Fibroblast of skin of abdomen (primary cell): ENCODE measurements around the gene STRC.
A peak's percentile ranks its signal among the peaks of the same experiment; 100 is the strongest.
"Not testable (repeated sequence)": the region's sequence is repeated elsewhere in the genome, so short reads cannot be mapped to it uniquely, and the experiment has no call there.

Source experiments
- DNase-seq: peaks from one replicate; pipeline ENCODE4 v3.0.0-alpha.2; 2013

Gene STRC

GRCh38 chr15:43563793-43564192 lies 54.8 kb downstream of the STRC start:
- DNase-seq = not testable (repeated sequence)

GRCh38 chr15:43562753-43563152 lies 55.8 kb downstream of the STRC start:
- not testable (repeated sequence) for DNase-seq

- peak; percentile 75 for DNase-seq
Observed at GRCh38 chr15:43552986-43553385, 65.6 kb downstream of the STRC start.

GRCh38 chr15:43552256-43552655 lies 66.3 kb downstream of the STRC start:
- no peak for DNase-seq

- DNase-seq = peak; percentile 88
Observed at GRCh38 chr15:43550527-43551363, 67.9 kb downstream of the STRC start.
